IPS DF 4.7 (cell line): Measurements from ENCODE around the gene OR52K2.
"Not testable (repeated sequence)": the region's sequence is repeated elsewhere in the genome, so short reads cannot be mapped to it uniquely, and the experiment has no call there.

ENCODE experiments used
- DNase-seq: peaks from one replicate; pipeline ENCODE4 v3.0.0-alpha.2; 2013; ENCODE audit warnings: low spot score; ENCODE audit errors: extremely low read depth

OR52K2 gene

DNA sequence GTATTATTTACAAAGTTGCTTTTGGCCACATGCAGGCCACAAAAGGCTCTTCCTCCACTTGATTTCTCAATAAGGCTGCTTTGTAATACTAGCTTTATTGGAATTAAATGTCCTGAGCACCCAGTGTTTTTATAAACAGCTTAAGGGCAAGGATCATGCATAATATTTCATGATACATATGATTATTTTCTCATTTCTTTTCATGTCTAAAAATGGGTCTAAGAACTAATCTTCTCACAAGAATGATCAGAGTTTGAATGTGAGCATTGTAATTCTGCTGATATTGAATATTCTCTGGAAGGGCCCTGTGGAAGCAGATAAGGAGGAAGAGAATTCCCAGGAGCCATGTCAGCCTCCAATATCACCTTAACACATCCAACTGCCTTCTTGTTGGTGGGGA is at the start of gene OR52K2:
Gene OR52K2 (plus strand): TSS at position 301 of the 400 bp plus-strand sequence. CDS start 45 bp downstream, at position 346.
- DNase-seq: no peak

DNA sequence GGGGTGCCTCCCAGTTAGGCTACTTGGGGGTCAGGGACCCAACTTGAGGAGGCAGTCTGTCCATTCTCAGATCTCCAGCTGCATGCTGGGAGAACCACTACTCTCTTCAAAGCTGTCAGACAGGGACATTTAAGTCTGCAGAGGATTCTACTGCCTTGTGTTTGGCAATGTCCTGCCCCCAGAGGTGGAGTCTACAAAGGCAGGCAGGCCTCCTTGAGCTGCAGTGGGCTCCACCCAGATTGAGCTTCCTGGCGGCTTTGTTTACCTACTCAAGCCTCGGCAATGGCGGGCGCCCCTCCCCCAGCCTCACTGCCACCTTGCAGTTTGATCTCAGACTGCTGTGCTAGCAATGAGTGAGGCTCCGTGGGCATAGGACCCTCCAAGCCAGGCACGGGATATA is 42.9 kb upstream of the OR52K2 start:
- DNase-seq: not testable (repeated sequence)

DNA sequence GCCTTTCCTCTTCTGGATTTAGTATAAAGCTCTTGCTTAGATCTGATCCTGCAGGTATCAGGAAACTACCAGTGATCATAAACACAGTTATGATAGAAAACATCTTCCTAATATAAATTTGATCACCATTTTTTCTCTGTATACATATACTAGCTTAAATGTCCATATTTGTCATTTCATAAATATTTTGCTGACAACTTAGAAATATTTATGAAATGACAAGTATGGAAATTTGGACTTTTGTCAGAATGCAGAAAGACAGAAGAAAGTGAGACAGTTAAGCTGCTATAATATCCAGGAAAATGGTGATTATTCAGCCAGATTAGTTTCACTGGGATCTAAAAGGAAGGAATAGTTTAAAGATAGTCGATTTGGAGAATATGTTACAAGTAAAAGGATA is 32.8 kb upstream of the OR52K2 start:
- DNase-seq: no peak

GRCh38 chr11:4416816-4417215 is 32.3 kb upstream of the OR52K2 start:
- no peak for DNase-seq

DNA sequence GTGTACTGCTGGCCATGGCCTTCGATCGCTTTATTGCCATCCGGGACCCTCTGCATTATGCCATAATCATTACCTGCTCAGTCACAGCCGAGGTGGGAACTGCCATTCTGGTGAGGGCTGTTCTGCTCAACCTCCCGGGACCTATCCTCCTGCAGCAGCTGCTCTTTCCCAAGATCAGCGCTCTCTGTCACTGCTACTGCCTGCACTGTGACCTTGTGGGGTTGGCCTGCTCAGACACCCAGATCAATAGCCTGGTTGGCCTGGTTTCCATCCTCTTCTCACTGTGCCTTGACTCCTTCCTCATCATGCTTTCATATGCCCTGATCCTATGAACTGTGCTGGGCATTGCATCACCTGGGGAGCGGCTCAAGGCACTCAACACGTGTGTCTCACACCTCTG is 30.7 kb upstream of the OR52K2 start:
- no peak for DNase-seq

DNA sequence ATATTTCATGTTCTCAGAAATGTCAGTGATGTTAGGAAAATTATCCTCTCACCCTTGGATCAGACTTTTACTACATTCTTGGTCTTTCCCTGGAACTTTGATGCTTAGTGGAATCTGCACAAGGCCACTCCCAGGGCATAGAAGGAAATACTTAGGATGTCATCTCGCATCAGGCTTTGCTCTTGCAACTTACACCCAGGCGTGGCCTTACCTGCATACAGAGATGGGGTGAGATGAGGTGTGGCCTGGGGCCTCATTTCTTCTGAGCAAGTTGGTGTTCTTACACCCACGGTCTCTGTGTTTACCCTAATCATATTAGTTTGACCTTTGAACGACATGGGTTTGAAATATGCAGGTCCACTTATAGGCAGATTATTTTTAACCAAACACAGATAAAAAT is 19.0 kb upstream of the OR52K2 start:
- no peak for DNase-seq

DNA sequence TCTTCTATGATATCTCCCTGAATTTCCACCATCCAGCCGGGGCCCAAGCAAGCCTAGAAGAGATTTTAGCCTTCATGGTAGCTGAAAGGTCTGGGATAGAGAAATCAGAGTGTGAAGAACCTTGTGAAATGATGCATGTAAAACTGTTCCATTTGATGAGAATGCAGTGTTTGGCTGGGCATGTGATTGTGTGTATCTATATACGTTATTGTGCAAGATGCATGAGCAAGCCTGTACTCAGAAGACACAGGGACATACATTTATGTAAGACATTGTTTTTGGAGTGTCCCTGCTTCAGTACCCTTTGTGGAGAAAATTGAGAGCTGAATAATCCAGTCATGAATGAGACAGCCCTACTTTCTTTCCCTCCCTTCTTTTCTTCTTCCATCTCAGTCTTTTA is 15.2 kb upstream of the OR52K2 start:
- DNase-seq: no peak

DNA sequence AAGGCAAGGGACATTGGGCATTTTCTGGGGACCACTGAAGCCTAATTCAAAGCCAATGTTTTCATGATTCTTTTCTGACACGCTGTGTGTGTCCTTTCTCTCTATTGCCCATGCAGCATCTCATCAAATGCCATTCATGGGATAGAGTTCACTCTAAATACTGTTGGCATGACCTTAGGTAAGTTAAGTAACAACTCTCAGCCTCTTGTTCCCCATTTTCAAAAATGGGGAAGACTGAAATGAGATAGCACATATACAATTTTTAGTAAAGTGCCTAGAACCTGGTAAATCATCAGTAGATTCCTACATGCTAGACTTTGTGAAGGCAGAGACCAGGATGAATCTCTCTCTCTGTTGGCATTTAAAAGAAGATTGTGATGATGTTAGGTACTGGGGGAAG is 12.7 kb upstream of the OR52K2 start:
- no peak for DNase-seq

DNA sequence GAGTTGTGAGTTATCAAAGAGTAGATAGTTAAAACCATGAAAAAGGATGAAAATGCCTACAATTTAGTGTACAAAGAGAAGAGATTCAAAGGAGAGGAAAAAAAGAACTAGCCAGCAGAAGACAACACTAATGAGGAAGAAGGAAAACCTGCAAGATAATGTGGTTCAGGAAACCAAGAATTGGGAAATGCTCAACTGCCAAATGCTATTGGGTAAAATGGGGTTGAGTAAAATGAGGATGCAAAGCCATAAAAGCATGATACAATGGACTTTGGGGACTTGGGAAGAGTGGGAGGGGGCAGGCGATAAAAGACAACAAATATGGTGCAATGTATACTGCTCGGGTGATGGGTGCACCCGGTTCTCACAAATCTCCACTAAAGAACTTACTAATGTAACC is 7.6 kb upstream of the OR52K2 start:
- no peak for DNase-seq

DNA sequence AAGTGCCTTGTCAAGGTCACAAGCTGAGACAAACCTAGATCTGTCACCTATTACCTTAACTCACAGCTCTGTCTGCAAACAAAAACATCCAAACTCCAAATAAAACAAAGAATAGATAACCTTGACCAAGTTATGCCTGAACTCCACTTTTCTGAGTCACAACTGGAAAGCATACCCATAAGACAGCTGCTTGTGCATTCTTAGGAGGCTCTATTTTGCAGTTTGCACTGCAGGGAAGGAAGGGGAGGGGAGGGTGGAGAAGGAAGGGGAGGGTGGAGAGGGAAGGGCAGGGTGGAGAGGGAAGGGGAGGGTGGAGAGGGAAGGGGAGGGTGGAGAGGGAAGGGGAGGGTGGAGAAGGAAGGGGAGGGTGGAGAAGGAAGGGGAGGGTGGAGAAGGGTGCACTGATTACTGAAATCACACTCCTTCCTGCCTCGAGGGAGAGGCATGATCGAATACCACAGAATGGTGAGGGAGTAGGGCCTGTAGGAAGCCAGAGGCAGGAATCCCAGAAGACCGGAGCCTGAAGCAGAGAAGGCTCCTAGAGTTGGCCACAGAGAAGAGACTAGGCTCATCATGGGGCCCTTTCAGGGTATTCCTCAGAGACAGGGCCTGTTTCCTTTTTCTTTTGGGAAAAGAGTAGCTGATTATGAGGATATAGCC is 5.7 kb upstream of the OR52K2 start:
- DNase-seq: no peak

DNA sequence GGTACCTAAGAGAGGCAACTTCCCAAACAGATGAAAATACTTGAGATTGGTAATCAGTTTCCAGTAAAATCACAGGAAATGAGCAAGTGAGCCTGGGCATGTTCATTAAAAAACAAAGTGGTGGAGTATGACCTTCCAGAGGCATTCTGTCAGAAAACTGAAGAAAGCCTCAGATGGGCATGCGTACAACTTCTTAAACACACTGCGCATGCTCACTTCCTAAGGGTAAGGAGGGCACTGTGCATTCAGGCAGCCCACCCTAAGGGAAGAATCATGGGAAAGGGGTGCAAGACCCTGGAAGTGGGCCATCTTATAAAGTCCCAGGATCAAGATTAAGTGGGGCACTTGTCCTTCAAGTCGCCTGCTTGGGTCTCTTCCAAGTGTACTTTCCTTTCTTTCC is 4.0 kb downstream of the OR52K2 start:
- no peak for DNase-seq

DNA sequence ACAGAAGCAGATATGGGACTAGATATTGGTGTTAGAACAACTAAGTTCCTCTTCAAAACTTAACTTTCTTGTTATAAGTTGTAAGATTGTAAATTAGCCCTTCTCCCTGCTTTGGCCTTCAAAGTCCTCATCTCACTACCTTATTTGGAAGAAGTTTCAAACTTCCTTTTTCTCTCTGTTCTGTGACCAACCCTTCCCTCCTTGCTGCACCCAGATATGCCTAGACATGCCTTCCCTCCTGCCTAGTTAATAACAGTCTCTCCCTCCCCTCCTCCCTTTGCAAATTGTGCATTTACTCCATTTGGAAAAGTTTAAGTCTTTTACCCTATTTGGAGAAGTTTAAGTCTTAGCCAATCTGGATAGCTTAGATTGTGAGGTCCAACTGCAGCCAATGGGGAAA is 4.9 kb downstream of the OR52K2 start:
- DNase-seq: no peak

DNA sequence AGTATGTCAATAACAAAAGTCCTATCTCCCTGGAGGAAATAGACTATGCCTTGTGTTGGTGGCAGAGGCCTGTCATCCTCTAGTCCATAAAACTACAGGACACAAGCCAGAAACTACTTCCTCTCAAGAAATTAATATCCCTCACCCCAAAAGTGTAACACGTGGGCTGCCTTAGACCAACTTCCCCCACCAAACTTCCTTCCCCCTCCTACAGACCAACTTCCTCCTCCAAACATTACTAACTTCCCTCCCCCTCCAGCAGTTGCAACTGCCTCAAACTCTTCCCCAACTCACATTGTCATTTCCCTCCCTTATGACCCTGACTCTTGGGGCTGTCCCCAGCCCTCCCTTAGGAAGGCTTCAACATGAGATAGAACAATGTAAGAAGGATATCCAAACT is 6.3 kb downstream of the OR52K2 start:
- no peak for DNase-seq

DNA sequence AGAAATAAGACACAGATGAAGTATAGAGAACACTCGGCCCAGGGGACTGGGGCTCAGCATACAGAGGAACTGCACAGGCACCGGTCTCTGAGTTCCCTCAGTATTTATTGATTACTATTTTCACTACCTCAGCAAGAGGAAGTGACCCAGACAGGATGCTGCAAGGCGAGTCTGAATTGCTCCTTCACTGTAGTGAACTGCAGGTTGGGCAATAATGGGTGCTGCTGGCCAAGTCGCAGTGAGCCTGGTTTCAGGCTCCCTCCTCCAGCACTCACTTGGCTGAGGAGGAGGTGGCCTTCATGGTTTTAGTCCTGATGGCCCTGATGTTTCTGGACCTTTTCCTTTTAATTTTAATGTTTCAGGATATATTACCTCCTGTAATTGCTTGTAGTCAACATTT is 10.4 kb downstream of the OR52K2 start:
- no peak for DNase-seq

DNA sequence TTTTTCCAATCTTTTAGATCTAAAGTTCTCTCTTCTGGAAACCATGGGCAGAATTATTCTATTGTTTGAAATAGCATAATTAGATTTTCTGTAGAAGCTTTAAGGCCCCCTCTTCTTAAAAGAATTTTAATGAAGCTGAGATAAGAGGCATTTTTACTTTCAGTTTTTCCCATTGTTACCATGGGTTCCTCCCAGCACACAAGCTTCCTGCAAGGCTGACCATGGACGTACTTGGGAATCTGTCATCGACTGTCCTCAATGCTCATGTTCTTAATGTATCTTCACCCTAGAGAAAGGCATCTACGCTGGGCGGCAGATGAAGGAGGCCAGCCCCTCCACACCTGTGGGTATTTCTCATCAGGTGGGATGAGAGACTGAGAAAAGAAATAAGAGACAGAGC is 11.1 kb downstream of the OR52K2 start:
- DNase-seq: no peak

DNA sequence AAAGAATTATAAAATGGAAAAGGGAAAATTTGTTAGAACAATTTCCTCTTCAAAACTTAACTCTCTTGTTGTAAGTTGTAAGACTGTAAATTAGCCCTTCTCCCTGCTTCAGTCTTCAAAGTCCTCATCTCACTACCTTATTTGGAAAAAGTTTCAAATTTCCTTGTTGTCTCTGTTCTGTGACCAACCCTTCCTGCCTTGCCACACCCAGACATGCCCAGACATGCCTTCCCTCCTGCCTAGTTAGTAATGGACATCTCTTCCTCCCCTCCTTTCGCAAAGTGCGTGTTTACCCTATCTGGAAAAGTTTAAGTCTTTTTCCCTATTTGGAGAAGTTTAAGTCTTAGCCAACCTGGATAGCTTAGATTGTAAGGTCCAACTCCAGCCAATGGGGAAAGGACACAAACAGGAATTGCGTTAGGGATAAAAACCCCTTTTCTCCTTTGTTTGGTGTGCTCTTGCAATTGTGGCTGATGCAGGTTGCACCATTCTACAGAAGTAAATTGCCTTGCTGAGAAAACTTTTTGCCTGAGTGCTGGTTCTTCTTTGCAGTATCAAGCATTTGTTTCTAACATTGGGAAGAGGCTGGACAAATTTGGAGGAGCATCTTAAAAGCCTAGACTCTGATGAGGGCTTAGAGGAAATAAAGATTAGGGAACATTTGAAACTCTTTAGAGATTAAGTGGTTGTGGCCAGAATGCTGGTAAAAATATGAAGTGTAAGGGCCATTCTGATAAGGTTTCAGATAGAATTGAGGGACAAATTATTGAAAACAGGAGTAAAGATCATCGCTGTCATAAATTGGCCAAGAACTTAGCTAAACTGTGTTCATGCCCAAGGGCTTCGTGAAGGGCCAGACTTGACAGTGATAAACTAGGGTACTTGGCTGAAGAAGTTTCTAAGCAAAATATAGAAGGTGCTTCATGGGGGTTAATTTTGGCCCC is 15.4 kb downstream of the OR52K2 start:
- DNase-seq: no peak

GRCh38 chr11:4465407-4465806 is 16.3 kb downstream of the OR52K2 start:
- DNase-seq: no peak

- DNase-seq: no peak
Measured at GRCh38 chr11:4466131-4466870, 17.2 kb downstream of the OR52K2 start.

DNA sequence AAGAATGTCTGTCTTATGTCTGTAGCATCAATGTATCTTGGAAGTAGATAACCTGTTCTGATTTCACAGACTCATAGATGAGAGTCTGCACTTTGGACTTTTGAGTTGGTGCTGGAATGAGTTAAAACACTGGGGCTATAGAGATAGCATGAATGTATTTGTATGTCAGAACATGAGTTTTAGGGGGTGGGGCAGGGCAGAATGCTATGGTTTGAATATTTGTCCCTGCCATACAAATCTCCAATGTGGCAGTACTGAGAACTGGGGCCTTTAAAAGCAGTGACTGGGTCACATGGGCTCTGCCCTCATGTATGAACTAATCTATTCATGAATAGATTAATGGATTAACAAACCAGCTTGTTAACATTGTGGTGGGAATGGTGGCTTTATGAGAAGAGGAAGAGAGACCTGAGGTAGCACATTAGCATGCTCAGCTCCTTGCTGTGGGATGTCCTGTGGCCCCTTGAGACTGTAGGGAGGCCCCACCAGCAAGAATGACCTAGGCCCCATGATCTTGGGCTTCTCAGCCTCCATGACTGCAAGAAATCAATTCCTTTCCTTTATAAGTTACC is 17.9 kb downstream of the OR52K2 start:
- no peak for DNase-seq

- DNase-seq: no peak
Measured at GRCh38 chr11:4467811-4468606, 18.9 kb downstream of the OR52K2 start.

- no peak for DNase-seq
Measured at GRCh38 chr11:4479644-4480043, 30.5 kb downstream of the OR52K2 start.
